DOHH2 (cell line): ENCODE measurements around the gene KHDC1.

Experiments
- H3F3A ChIP-seq: fragments of 200-600 bp; sonication (generic), shearing (Covaris generic); 2 replicates; pipeline ENCODE4 v1.6.0; 2016; ENCODE audit warnings: antibody characterized with exemption, mild to moderate bottlenecking; ENCODE audit not compliant: control insufficient read depth, insufficient read depth
- H3K27ac ChIP-seq: fragments of 200-600 bp; sonication (generic); 2 replicates; pipeline ENCODE4 v1.5.1; 2014; ENCODE audit warnings: low read depth, mild to moderate bottlenecking, low read length, moderate library complexity
- H3K27me3 ChIP-seq: fragments of 200-600 bp; sonication (generic); 2 replicates; pipeline ENCODE4 v1.6.1; 2014; ENCODE audit warnings: mild to moderate bottlenecking, low read length, mixed read lengths; ENCODE audit not compliant: control insufficient read depth
- H3K36me3 ChIP-seq: fragments of 200-600 bp; sonication (generic); 2 replicates; pipeline ENCODE4 v1.6.1; 2014; ENCODE audit warnings: mild to moderate bottlenecking, low read length, moderate library complexity, mixed read lengths; ENCODE audit not compliant: control insufficient read depth
- H3K4me1 ChIP-seq: fragments of 200-600 bp; sonication (generic); 2 replicates; pipeline ENCODE4 v1.6.1; 2014; ENCODE audit warnings: mild to moderate bottlenecking, low read length, mixed read lengths; ENCODE audit not compliant: control insufficient read depth
- H3K4me2 ChIP-seq: fragments of 200-600 bp; sonication (generic); 2 replicates; pipeline ENCODE4 v1.6.0; 2014; ENCODE audit warnings: mild to moderate bottlenecking, low read length, moderate library complexity
- H3K4me3 ChIP-seq: fragments of 200-600 bp; sonication (generic); 2 replicates; pipeline ENCODE4 v1.5.1; 2014; ENCODE audit warnings: mild to moderate bottlenecking, low read length, mixed read lengths
- H3K79me2 ChIP-seq: fragments of 200-600 bp; sonication (generic); 2 replicates; pipeline ENCODE4 v1.6.1; 2014; ENCODE audit warnings: mild to moderate bottlenecking, low read length, mixed read lengths; ENCODE audit not compliant: control insufficient read depth
- H3K9me2 ChIP-seq: fragments of 200-600 bp; sonication (generic); replicated peaks from 2 replicates; pipeline ENCODE4 v1.6.1; 2014; ENCODE audit warnings: mild to moderate bottlenecking, low read length, mixed read lengths; ENCODE audit not compliant: control insufficient read depth
- H3K9me3 ChIP-seq: fragments of 200-600 bp; sonication (generic); 2 replicates; pipeline ENCODE4 v1.6.1; 2014; ENCODE audit warnings: antibody characterized with exemption, low read length, mixed read lengths; ENCODE audit not compliant: control insufficient read depth, insufficient read depth
- H4K20me1 ChIP-seq: fragments of 200-600 bp; sonication (generic); 2 replicates; pipeline ENCODE4 v1.6.0; 2014; ENCODE audit warnings: low read depth, mild to moderate bottlenecking, antibody characterized with exemption, low read length, moderate library complexity; ENCODE audit not compliant: control insufficient read depth, insufficient read depth
- CTCF ChIP-seq: fragments of 200-600 bp; sonication (generic); IDR thresholded peaks from one replicate; pipeline ENCODE4 v1.5.1; 2014; ENCODE audit warnings: antibody characterized with exemption, mild to moderate bottlenecking, low read depth, low read length; ENCODE audit not compliant: poor library complexity, severe bottlenecking
- EZH2phosphoT487 ChIP-seq: fragments of 200-600 bp; sonication (generic); IDR thresholded peaks from 2 replicates; pipeline ENCODE4 v1.6.1; 2017; ENCODE audit warnings: borderline replicate concordance, mild to moderate bottlenecking, antibody characterized with exemption, low read length, moderate library complexity, mixed read lengths

KHDC1 gene

DNA sequence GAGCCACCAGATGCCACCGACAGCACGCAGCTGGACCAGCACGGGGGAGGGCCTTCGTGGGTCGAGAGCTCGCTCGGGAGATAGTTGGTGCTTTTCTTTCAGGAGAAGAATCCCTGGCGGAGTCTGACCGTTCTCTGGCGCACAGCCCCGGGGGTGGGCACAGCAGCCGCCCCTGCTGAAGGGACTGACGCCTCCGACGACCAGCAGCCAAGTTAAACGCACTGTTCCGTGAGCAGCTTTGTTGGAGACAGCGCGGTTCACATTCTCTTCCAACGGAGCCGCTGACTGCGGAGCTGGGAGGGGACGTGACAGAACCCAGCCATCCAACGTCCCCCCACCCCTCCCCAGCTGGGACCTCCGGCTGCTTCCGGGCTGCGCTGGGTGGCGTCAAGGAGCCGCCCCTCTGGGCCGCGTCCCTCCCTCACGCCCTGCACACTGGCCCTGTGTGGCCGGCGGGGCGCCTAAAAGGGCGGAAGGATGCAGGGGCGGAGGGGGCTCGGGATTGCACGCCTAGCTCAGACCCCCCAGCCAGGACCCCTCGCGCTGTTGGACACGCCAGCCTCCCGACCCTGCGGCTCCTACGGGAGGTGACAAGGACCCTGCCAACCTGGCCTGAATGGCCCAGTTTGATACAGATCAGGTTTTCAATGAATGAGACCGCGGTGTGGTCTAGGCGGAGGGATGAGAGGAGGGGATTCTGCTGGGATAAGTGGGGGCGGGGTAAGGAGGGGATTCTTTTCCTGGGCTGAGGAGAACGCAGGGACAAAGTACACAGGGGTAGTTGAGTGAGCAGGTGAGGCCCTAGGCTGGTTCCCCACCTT, 36.4 kb upstream of the KHDC1 start:
- H3F3A ChIP-seq = no peaks in the 10 kb centered on the region
- no peaks in the 10 kb centered on the region for H3K27me3 ChIP-seq
- H3K9me3 ChIP-seq = no peaks in the 10 kb centered on the region
- H3K36me3 ChIP-seq = peaks cover 32% of the 10 kb centered on the region
- no peaks in the 10 kb centered on the region for H4K20me1 ChIP-seq
- TF ChIP-seq CTCF = no peak
- TF ChIP-seq EZH2phosphoT487 = no peak
- H3K4me3 ChIP-seq = no peak overlapping the region
- H3K4me2 ChIP-seq = no peak overlapping the region
- no peaks in the 10 kb centered on the region for H3K9me2 ChIP-seq
- H3K4me1 ChIP-seq = peaks cover 10% of the 10 kb centered on the region
- no peak overlapping the region for H3K27ac ChIP-seq
- peaks cover 82% of the 10 kb centered on the region for H3K79me2 ChIP-seq

DNA sequence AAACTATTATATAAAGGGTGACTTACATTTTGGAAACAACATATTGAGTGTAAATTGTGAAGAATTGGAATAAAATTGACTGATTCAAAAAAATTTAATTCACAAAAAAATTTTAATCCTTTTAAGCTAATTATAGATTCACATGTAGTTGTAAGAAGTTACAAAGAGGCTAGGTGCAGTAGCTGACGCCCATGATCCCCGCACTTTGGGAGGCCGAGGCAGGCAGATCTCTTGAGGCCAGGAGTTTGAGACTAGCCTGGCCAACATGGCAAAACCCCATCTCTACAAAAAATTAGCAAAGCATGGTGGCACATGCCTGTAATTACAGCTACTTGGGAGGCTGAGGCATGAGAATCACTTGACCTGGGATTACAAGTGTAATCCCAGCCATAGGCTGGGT, 30.3 kb upstream of the KHDC1 start:
- H3K4me1 ChIP-seq = no peaks in the 10 kb centered on the region
- H3K9me2 ChIP-seq = no peaks in the 10 kb centered on the region
- peaks cover 28% of the 10 kb centered on the region for H3K36me3 ChIP-seq
- peaks cover 34% of the 10 kb centered on the region for H3K79me2 ChIP-seq
- H3K27ac ChIP-seq = no peak overlapping the region
- H3K4me3 ChIP-seq = no peak overlapping the region
- H3K4me2 ChIP-seq = no peak overlapping the region
- no peaks in the 10 kb centered on the region for H3K27me3 ChIP-seq
- H4K20me1 ChIP-seq = no peaks in the 10 kb centered on the region
- no peaks in the 10 kb centered on the region; the same call in 1 of the 2 replicates for H3F3A ChIP-seq
- H3K9me3 ChIP-seq = no peaks in the 10 kb centered on the region
- no peak for TF ChIP-seq CTCF
- no peak for TF ChIP-seq EZH2phosphoT487

- Histone ChIP-seq H3K4me2 (no peak overlapping the region), H3K9me3 (no peaks in the 10 kb centered on the region), H3K36me3 (peaks cover 30% of the 10 kb centered on the region), H4K20me1 (no peaks in the 10 kb centered on the region), H3K4me1 (no peaks in the 10 kb centered on the region), H3K4me3 (no peak overlapping the region), H3F3A (no peaks in the 10 kb centered on the region; the same call in 1 of the 2 replicates), H3K79me2 (peaks cover 13% of the 10 kb centered on the region), H3K9me2 (no peaks in the 10 kb centered on the region), H3K27ac (no peak overlapping the region), H3K27me3 (no peaks in the 10 kb centered on the region)
- TF ChIP-seq CTCF = no peak
- no peak for TF ChIP-seq EZH2phosphoT487
These were observed 27.4 kb upstream of the KHDC1 start for GRCh38 chr6:73290435-73290834.
